HCT116 (cell line): ENCODE measurements around the gene VWF. TPM values are rescaled to one million over a fixed set of nuclear protein-coding genes. Genes with fewer than 3 reads are reported as not detected.

Experiments
- ATAC-seq: fragments of 200-7000 bp; cut with Tn5 transposase; 2 replicates; pipeline ENCODE4 v1.9.1; 2020; ENCODE audit warnings: mild to moderate bottlenecking, moderate library complexity
- BruUV-seq: library from RNA; stranded (reverse); fragments of 400-500 nt; replicated peaks from 2 replicates; lab custom pipeline; 2021; lab: Mats Ljungman, UMichigan
- CTCF ChIA-PET: fragments of 300-600 bp; sonication (Branson Sonifier 250); formaldehyde crosslinking; loops from one replicate; lab custom pipeline; 2021; ENCODE audit warnings: antibody characterized with exemption; lab: Charles Lee
- POLR2A ChIA-PET: fragments of 300-600, 350-600 bp; sonication (Branson Sonifier 250); formaldehyde crosslinking; loops from one replicate; lab custom pipeline; 2021; ENCODE audit warnings: antibody characterized with exemption; lab: Charles Lee
- RAD21 ChIA-PET, 2 experiments: fragments of 300-600 bp; sonication (Branson Sonifier 250); formaldehyde crosslinking; loops; one replicate each; lab custom pipeline; 2023; ENCODE audit warnings: low total read pairs in 2 of 2; ENCODE audit not compliant: uncharacterized antibody in 2 of 2, unreplicated experiment in 2 of 2, low non-redundant PET in 1 of 2; lab: Charles Lee
- DNase-seq: peaks from one replicate; pipeline ENCODE4 v3.0.0-alpha.2; 2010; ENCODE audit warnings: low read depth, low spot score
- H2AFZ ChIP-seq: fragments of 200-600 bp; shearing (Covaris generic), sonication (generic); 2 replicates; pipeline ENCODE4 v1.6.1; 2017; ENCODE audit warnings: low read depth, mixed run types, mixed read lengths, antibody characterized with exemption, low read length; ENCODE audit not compliant: poor library complexity, severe bottlenecking
- H3K27ac ChIP-seq: 2 replicates; pipeline ENCODE4 v1.5.1; 2012; ENCODE audit warnings: low read depth, low read length
- H3K27me3 ChIP-seq: fragments of 200-600 bp; sonication (generic); 2 replicates; pipeline ENCODE4 v1.6.1; 2016; ENCODE audit warnings: mixed run types, low read length, mixed read lengths; ENCODE audit not compliant: insufficient read depth
- H3K36me3 ChIP-seq, 2 experiments: fragments of 200-500 bp in 1 of 2; fragments of 200-600 bp in 1 of 2; sonication (Bioruptor generic) in 1 of 2; sonication (generic) in 1 of 2; 2 replicates each; pipeline versions ENCODE4 v1.5.1 to v1.6.1; 2014 to 2016; ENCODE audit warnings: low read length in 2 of 2, inconsistent platforms in 1 of 2, mixed read lengths in 1 of 2, mixed run types in 1 of 2; ENCODE audit not compliant: insufficient read depth in 2 of 2, control insufficient read depth in 1 of 2
- H3K4me1 ChIP-seq, 2 experiments: fragments of 200-600 bp in 1 of 2; sonication (generic) in 1 of 2; 2 replicates each; pipeline versions ENCODE4 v1.5.1 to v1.6.1; 2012 to 2017; ENCODE audit warnings: low read length in 2 of 2, inconsistent platforms in 1 of 2, mild to moderate bottlenecking in 1 of 2, mixed read lengths in 1 of 2, mixed run types in 1 of 2, moderate library complexity in 1 of 2; ENCODE audit not compliant: insufficient read depth in 2 of 2, control insufficient read depth in 1 of 2
- H3K4me2 ChIP-seq: fragments of 200-600 bp; sonication (generic); 2 replicates; pipeline ENCODE4 v1.6.1; 2017; ENCODE audit warnings: mixed run types, low read length, mixed read lengths
- H3K4me3 ChIP-seq, 2 experiments: fragments of 200-600 bp in 1 of 2; sonication (generic) in 1 of 2; replicated peaks in 1 of 2; 2 replicates each; pipeline ENCODE4 v1.5.1; 2011 to 2016; ENCODE audit warnings: low read length in 2 of 2, control low read depth in 1 of 2, low read depth in 1 of 2, mild to moderate bottlenecking in 1 of 2, mixed read lengths in 1 of 2, mixed run types in 1 of 2
- H3K79me2 ChIP-seq: fragments of 200-600 bp; sonication (generic); 2 replicates; pipeline ENCODE4 v1.6.1; 2017; ENCODE audit warnings: mild to moderate bottlenecking, mixed run types, low read length, moderate library complexity, mixed read lengths; ENCODE audit not compliant: insufficient read depth
- H3K9ac ChIP-seq: fragments of 200-600 bp; sonication (generic); 2 replicates; pipeline ENCODE4 v1.6.1; 2016; ENCODE audit warnings: low read length, mixed read lengths
- H3K9me2 ChIP-seq: fragments of 200-600 bp; sonication (generic), shearing (Covaris generic); 2 replicates; pipeline ENCODE4 v1.6.1; 2017; ENCODE audit warnings: mixed run types, mild to moderate bottlenecking, moderate library complexity; ENCODE audit not compliant: insufficient read depth
- H3K9me3 ChIP-seq, 2 experiments: fragments of 200-500 bp in 1 of 2; fragments of 200-600 bp in 1 of 2; sonication (Bioruptor generic) in 1 of 2; sonication (generic) in 1 of 2; 2 replicates each; pipeline ENCODE4 v1.6.1; 2014 to 2017; ENCODE audit warnings: low read length in 2 of 2, mixed read lengths in 2 of 2, inconsistent platforms in 1 of 2, low read depth in 1 of 2, mild to moderate bottlenecking in 1 of 2, mixed run types in 1 of 2, moderate library complexity in 1 of 2; ENCODE audit not compliant: control insufficient read depth in 1 of 2, insufficient read depth in 1 of 2
- H4K20me1 ChIP-seq: fragments of 200-600 bp; sonication (generic), shearing (Covaris generic); 2 replicates; pipeline ENCODE4 v1.6.1; 2017; ENCODE audit warnings: mixed run types, mild to moderate bottlenecking, moderate library complexity; ENCODE audit not compliant: insufficient read depth
- EZH2phosphoT487 ChIP-seq: fragments of 200-600 bp; IDR thresholded peaks from 2 replicates; pipeline ENCODE4 v1.6.1; 2018; ENCODE audit warnings: antibody characterized with exemption, borderline replicate concordance
- ZFX ChIP-seq: fragments of 450-650 bp; IDR thresholded peaks from 2 replicates; pipeline ENCODE4 v1.6.1; 2017
- intact Hi-C: fragments of 100-400 bp; cut with micrococcal nuclease; formaldehyde crosslinking; loops from 2 replicates; pipeline ENCODE4 v1.10.0; 2022
- total RNA-seq: library from RNA; stranded (reverse); gene quantifications from one replicate; pipeline ENCODE4 v1.2.1, GENCODE V29; 2021; ENCODE audit not compliant: unreplicated experiment
- TF ChIP-seq, protein P1 (sequence below): IDR thresholded peaks from 2 replicates; pipeline ENCODE4 v1.6.1; 2012
- TF ChIP-seq, protein P2 (sequence below): IDR thresholded peaks from 2 replicates; pipeline ENCODE4 v1.6.1; 2012
- TF ChIP-seq, protein P3 (sequence below): IDR thresholded peaks from 2 replicates; pipeline ENCODE4 v1.6.1; 2012; ENCODE audit warnings: low read depth

Gene VWF
- total RNA-seq, 1 experiment from 2014 or later, result 0.57 TPM

DNA sequence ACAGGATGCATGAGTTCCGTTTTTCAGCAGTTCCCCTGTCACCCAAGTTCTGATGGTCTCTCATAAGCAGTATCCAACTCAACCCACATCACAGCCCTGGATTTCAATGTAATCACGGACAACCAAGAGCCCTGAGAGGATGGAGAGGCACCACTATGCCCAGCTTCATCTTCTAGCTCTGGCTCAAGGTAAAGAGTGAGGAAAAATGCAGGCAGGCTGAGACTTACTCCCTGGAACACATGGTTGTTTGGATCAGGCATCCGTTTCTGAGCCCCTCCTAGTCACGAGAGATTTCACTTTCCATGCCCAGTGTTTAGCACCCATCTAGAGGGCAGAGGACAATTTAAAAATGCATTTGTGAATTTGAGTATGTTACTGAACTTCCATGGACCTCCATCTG lies 224.4 kb downstream of the VWF start:
- no peaks in the 10 kb centered on the region for H4K20me1 ChIP-seq
- no peak overlapping the region for H3K4me3 ChIP-seq
- no TSS peak for BruUV-seq
- RAD21 ChIA-PET, result no interaction called here
- POLR2A ChIA-PET, result no interaction called here
- intact Hi-C loops, result no loop called here
- H2AFZ ChIP-seq, result no peak overlapping the region
- TF ChIP-seq, protein P1, sequence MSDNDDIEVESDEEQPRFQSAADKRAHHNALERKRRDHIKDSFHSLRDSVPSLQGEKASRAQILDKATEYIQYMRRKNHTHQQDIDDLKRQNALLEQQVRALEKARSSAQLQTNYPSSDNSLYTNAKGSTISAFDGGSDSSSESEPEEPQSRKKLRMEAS, result no peak
- TF ChIP-seq EZH2phosphoT487, result no peak
- TF ChIP-seq, protein P2, sequence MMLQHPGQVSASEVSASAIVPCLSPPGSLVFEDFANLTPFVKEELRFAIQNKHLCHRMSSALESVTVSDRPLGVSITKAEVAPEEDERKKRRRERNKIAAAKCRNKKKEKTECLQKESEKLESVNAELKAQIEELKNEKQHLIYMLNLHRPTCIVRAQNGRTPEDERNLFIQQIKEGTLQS, result no peak
- no peak for TF ChIP-seq ZFX
- TF ChIP-seq, protein P3, sequence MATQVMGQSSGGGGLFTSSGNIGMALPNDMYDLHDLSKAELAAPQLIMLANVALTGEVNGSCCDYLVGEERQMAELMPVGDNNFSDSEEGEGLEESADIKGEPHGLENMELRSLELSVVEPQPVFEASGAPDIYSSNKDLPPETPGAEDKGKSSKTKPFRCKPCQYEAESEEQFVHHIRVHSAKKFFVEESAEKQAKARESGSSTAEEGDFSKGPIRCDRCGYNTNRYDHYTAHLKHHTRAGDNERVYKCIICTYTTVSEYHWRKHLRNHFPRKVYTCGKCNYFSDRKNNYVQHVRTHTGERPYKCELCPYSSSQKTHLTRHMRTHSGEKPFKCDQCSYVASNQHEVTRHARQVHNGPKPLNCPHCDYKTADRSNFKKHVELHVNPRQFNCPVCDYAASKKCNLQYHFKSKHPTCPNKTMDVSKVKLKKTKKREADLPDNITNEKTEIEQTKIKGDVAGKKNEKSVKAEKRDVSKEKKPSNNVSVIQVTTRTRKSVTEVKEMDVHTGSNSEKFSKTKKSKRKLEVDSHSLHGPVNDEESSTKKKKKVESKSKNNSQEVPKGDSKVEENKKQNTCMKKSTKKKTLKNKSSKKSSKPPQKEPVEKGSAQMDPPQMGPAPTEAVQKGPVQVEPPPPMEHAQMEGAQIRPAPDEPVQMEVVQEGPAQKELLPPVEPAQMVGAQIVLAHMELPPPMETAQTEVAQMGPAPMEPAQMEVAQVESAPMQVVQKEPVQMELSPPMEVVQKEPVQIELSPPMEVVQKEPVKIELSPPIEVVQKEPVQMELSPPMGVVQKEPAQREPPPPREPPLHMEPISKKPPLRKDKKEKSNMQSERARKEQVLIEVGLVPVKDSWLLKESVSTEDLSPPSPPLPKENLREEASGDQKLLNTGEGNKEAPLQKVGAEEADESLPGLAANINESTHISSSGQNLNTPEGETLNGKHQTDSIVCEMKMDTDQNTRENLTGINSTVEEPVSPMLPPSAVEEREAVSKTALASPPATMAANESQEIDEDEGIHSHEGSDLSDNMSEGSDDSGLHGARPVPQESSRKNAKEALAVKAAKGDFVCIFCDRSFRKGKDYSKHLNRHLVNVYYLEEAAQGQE, result no peak
- H3K9ac ChIP-seq, result no peak overlapping the region
- 0 out of 2 replicates have a peak, but pooled peaks cover 4% of the 10 kb centered on the region for H3K27me3 ChIP-seq
- no peak for DNase-seq
- no peaks in the 10 kb centered on the region for H3K36me3 ChIP-seq
- no peaks in the 10 kb centered on the region for H3K79me2 ChIP-seq
- CTCF ChIA-PET, result interaction anchor here (1.9 to 2.3 kb wide), 2 partner anchors 11 to 155 kb away, joined by 11 to 25 read pairs; no protein-coding TSS in a partner anchor
- no peak overlapping the region for H3K4me2 ChIP-seq
- ATAC-seq, result no peak
- H3K9me3 ChIP-seq, result no peaks in the 10 kb centered on the region
- no peak overlapping the region for H3K27ac ChIP-seq
- H3K4me1 ChIP-seq, result no peaks in the 10 kb centered on the region
- H3K9me2 ChIP-seq, result no peaks in the 10 kb centered on the region
